Activated CD8-positive, alpha-beta T cell treated with anti-CD3 and anti-CD28 coated beads for 36 hours (primary cell): ENCODE results near the gene PLXNB2. TPM values are rescaled to one million over a fixed set of nuclear protein-coding genes. Genes with fewer than 3 reads are reported as not detected.
A peak's percentile ranks its signal among the peaks of the same experiment; 100 is the strongest.
"Not testable (repeated sequence)": the region's sequence is repeated elsewhere in the genome, so short reads cannot be mapped to it uniquely, and the experiment has no call there.

Source experiments
- ATAC-seq: fragments of 200-7000 bp; cut with Tn5 transposase; one replicate; pipeline ENCODE4 v1.10.0; 2021; ENCODE audit warnings: mild to moderate bottlenecking, moderate library complexity
- CTCF ChIA-PET: fragments of 350-600 bp; sonication (Branson Sonifier 250); formaldehyde crosslinking; loops from one replicate; lab custom pipeline; 2021; ENCODE audit warnings: antibody characterized with exemption; lab: Charles Lee
- POLR2A ChIA-PET: fragments of 350-600 bp; sonication (Branson Sonifier 250); formaldehyde crosslinking; loops from one replicate; lab custom pipeline; 2021; ENCODE audit warnings: antibody characterized with exemption; lab: Charles Lee
- DNase-seq: peaks from one replicate; pipeline ENCODE4 v3.0.0-alpha.2; 2020
- H3K27ac Mint-ChIP-seq: one replicate; pipeline ENCODE4 v1.8.0; 2021; ENCODE audit warnings: mild to moderate bottlenecking, mixed read lengths
- H3K27me3 Mint-ChIP-seq: one replicate; pipeline ENCODE4 v1.8.0; 2021; ENCODE audit warnings: mixed read lengths
- H3K36me3 Mint-ChIP-seq: one replicate; pipeline ENCODE4 v1.8.0; 2021; ENCODE audit warnings: low read depth, mixed read lengths
- H3K4me1 Mint-ChIP-seq: one replicate; pipeline ENCODE4 v1.8.0; 2021; ENCODE audit warnings: low read depth, mixed read lengths
- H3K4me3 Mint-ChIP-seq: one replicate; pipeline ENCODE4 v1.8.0; 2021; ENCODE audit warnings: mild to moderate bottlenecking, moderate library complexity, mixed read lengths
- H3K9me3 Mint-ChIP-seq: one replicate; pipeline ENCODE4 v1.8.0; 2021; ENCODE audit warnings: mixed read lengths
- intact Hi-C: fragments of 100-400 bp; cut with micrococcal nuclease; formaldehyde crosslinking; loops from one replicate; pipeline ENCODE4 v1.10.0; 2022
- total RNA-seq, 2 experiments: library from RNA; stranded (reverse); gene quantifications; one replicate each; pipeline ENCODE4 v1.2.3, GENCODE V29; 2021
- TF ChIP-seq, protein P1 (sequence below): fragments of 200-600 bp; IDR thresholded peaks from one replicate; pipeline ENCODE4 v1.8.0; 2022; ENCODE audit warnings: antibody characterized with exemption, mild to moderate bottlenecking

The PLXNB2 gene
- total RNA-seq, 2 experiments from 2014 or later, result 22.1 to 26.4 TPM

GRCh38 chr22:50337262-50338041 is 30.0 kb upstream of the PLXNB2 start:
- Mint-ChIP-seq H3K36me3 (no peaks in the 10 kb centered on the region), H3K9me3 (no peaks in the 10 kb centered on the region), H3K27ac (no peak overlapping the region), H3K4me1 (peaks cover 11% of the 10 kb centered on the region), H3K27me3 (no peaks in the 10 kb centered on the region), H3K4me3 (no peak overlapping the region)
- ChIA-PET CTCF (no interaction called here), POLR2A (no interaction called here)
- TF ChIP-seq, protein P1, sequence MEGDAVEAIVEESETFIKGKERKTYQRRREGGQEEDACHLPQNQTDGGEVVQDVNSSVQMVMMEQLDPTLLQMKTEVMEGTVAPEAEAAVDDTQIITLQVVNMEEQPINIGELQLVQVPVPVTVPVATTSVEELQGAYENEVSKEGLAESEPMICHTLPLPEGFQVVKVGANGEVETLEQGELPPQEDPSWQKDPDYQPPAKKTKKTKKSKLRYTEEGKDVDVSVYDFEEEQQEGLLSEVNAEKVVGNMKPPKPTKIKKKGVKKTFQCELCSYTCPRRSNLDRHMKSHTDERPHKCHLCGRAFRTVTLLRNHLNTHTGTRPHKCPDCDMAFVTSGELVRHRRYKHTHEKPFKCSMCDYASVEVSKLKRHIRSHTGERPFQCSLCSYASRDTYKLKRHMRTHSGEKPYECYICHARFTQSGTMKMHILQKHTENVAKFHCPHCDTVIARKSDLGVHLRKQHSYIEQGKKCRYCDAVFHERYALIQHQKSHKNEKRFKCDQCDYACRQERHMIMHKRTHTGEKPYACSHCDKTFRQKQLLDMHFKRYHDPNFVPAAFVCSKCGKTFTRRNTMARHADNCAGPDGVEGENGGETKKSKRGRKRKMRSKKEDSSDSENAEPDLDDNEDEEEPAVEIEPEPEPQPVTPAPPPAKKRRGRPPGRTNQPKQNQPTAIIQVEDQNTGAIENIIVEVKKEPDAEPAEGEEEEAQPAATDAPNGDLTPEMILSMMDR, result no peak
- DNase-seq (no peak), ATAC-seq (no peak)
- intact Hi-C loops, result no loop called here

DNA sequence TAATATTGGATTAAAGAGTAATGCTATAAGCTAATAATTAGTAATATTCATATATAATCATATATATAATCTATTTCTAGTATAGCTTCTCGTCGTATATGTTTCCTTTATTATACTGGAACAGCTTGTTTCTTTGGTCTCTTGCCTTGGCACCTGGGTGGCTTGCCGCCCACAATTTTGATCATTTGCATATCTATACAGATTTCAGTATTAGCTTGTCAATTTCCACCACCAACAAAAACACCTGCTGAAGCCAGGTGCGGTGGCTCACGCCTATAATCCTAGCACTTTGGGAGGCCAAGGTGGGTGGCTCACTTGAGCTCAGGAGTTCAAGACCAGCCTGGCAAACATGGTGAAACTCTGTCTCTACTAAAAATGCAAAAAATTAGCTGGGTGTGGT is 27.0 kb upstream of the PLXNB2 start:
- H3K36me3 Mint-ChIP-seq, POLR2A ChIA-PET, intact Hi-C loops, H3K9me3 Mint-ChIP-seq, H3K4me3 Mint-ChIP-seq, ATAC-seq, DNase-seq, H3K27me3 Mint-ChIP-seq, H3K4me1 Mint-ChIP-seq, H3K27ac Mint-ChIP-seq: not testable (repeated sequence)
- CTCF ChIA-PET, result interaction anchor here (0.9 kb wide), 1 partner anchor 8 kb away, joined by 3 read pairs; no protein-coding TSS in a partner anchor

- intact Hi-C loops, result loop anchor here (5.0 kb wide), 1 partner anchor 52 kb away; no protein-coding TSS in a partner anchor
- ChIA-PET POLR2A (interaction anchor here (0.5 kb wide), 1 partner anchor 58 kb away, joined by 4 read pairs; no protein-coding TSS in a partner anchor), CTCF (interaction anchor here (0.8 to 6.4 kb wide), 5 partner anchors 12 to 58 kb away, joined by 3 to 44 read pairs (median 27); partner anchors contain the start of gene MAPK11)
- TF ChIP-seq, protein P1, result no peak
- DNase-seq, result peak; percentile 46
- ATAC-seq, result no peak
- Mint-ChIP-seq H3K4me3 (no peak overlapping the region), H3K4me1 (peaks cover 15% of the 10 kb centered on the region), H3K27ac (no peak overlapping the region), H3K9me3 (no peaks in the 10 kb centered on the region), H3K36me3 (no peaks in the 10 kb centered on the region), H3K27me3 (peaks cover 10% of the 10 kb centered on the region)
These were observed 21.8 kb upstream of the PLXNB2 start for GRCh38 chr22:50329236-50329635.

DNA sequence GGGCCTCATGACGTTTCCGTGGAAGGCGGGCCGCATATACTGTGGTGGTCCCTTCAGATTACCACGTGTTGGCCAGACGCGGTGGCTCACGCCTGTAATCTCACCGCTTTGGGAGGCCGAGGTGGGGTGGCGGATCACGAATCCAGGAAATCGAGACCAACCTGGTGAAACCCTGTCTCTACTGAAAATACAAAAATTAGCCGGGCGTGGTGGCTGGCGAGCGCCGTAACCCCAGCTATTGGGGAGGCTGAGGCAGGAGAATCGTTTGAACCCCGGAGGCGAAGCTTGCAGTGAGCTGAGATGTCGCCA is 20.2 kb upstream of the PLXNB2 start:
- Mint-ChIP-seq H3K27ac (peak overlapping the region; percentile 72), H3K4me3 (peak overlapping the region; percentile 74), H3K9me3 (no peaks in the 10 kb centered on the region), H3K4me1 (peaks cover 15% of the 10 kb centered on the region), H3K27me3 (peaks cover 10% of the 10 kb centered on the region), H3K36me3 (no peaks in the 10 kb centered on the region)
- no peak for DNase-seq
- TF ChIP-seq, protein P1, result no peak
- CTCF ChIA-PET, result interaction anchor here (0.6 to 6.4 kb wide), 20 partner anchors 12 to 145 kb away, joined by 3 to 44 read pairs (median 4); partner anchors contain the start of genes HDAC10, MAPK11, MAPK12 and PLXNB2
- no peak for ATAC-seq
- POLR2A ChIA-PET, result interaction anchor here (0.7 to 1.7 kb wide), 8 partner anchors 11 to 83 kb away, joined by 3 to 8 read pairs (median 4); partner anchors contain the start of gene TUBGCP6
- intact Hi-C loops, result loop anchor here (5.0 kb wide), 1 partner anchor 50 kb away; no protein-coding TSS in a partner anchor

DNA sequence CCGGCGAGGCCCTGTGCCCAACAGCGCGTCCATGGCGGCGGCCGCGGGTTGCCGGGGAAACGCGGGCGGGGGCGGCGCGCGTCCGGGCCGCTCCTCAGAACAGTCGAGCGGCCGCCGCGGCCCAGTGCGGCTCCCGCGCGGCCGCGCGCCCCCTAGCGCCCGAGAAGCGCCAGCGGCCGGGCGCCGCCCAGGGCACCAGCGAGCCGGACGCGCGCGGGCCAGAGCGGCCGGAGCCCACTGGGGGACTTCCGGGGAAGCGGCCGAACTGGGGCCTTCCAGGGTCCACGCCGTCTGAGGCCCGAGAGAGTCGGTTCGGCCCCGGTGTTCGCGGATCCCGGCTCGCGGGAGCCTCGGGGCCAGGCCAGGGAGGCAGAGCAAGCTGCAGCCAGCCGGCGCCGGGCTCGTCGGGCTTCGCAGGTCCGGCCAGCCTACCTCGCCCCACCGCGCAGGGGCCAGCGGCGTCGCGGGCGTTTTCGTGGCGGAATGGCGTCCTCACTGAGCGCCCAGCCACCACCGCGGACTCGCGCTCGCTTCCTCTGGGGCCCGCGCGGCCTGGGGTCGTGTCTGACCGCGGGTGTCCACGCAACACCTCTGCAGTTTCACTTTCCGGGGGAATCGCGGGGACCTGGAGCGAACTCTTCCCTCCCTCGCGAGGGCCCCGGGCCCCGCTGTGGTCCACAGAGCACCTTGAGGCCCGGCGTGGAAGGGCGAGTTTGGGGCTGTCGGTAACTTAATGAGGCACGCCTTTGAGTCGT is 19.7 kb upstream of the PLXNB2 start, which contains the start of gene DENND6B:
Gene DENND6B (minus strand): TSS at position 57 of the 755 bp plus-strand sequence. CDS start 24 bp downstream, at position 33.
- no peaks in the 10 kb centered on the region for H3K36me3 Mint-ChIP-seq
- ATAC-seq (peak; percentile 94), DNase-seq (peak; percentile 74)
- CTCF ChIA-PET, result interaction anchor here (0.6 to 6.4 kb wide), 17 partner anchors 12 to 89 kb away, joined by 3 to 44 read pairs (median 4); partner anchors contain the start of genes HDAC10, MAPK11, MAPK12 and PLXNB2
- intact Hi-C loops, result loop anchor here (5.0 kb wide), 1 partner anchor 50 kb away; no protein-coding TSS in a partner anchor
- H3K27ac Mint-ChIP-seq, result peak within 1 kb of the TSS; percentile 72
- POLR2A ChIA-PET, result interaction anchor here (0.7 to 1.7 kb wide), 8 partner anchors 10 to 294 kb away, joined by 3 to 8 read pairs (median 4); partner anchors contain the start of gene TUBGCP6
- H3K4me1 Mint-ChIP-seq, result peaks cover 15% of the 10 kb centered on the region
- H3K27me3 Mint-ChIP-seq, result peaks cover 10% of the 10 kb centered on the region
- no peaks in the 10 kb centered on the region for H3K9me3 Mint-ChIP-seq
- peak within 1 kb of the TSS; percentile 77 for H3K4me3 Mint-ChIP-seq
- TF ChIP-seq, protein P1, result peak; percentile 47
